Activated CD8-positive, alpha-beta T cell treated with anti-CD3 and anti-CD28 coated beads for 36 hours (primary cell): ENCODE data around the gene KCNIP4. TPM values are rescaled to one million over a fixed set of nuclear protein-coding genes. Genes with fewer than 3 reads are reported as not detected.

Experiments
- ATAC-seq: fragments of 200-7000 bp; cut with Tn5 transposase; one replicate; pipeline ENCODE4 v1.10.0; 2021; ENCODE audit warnings: mild to moderate bottlenecking, moderate library complexity
- CTCF ChIA-PET: fragments of 350-600 bp; sonication (Branson Sonifier 250); formaldehyde crosslinking; loops from one replicate; lab custom pipeline; 2021; ENCODE audit warnings: antibody characterized with exemption; lab: Charles Lee
- POLR2A ChIA-PET: fragments of 350-600 bp; sonication (Branson Sonifier 250); formaldehyde crosslinking; loops from one replicate; lab custom pipeline; 2021; ENCODE audit warnings: antibody characterized with exemption; lab: Charles Lee
- DNase-seq: peaks from one replicate; pipeline ENCODE4 v3.0.0-alpha.2; 2020
- H3K27ac Mint-ChIP-seq: one replicate; pipeline ENCODE4 v1.8.0; 2021; ENCODE audit warnings: mild to moderate bottlenecking, mixed read lengths
- H3K27me3 Mint-ChIP-seq: one replicate; pipeline ENCODE4 v1.8.0; 2021; ENCODE audit warnings: mixed read lengths
- H3K36me3 Mint-ChIP-seq: one replicate; pipeline ENCODE4 v1.8.0; 2021; ENCODE audit warnings: low read depth, mixed read lengths
- H3K4me1 Mint-ChIP-seq: one replicate; pipeline ENCODE4 v1.8.0; 2021; ENCODE audit warnings: low read depth, mixed read lengths
- H3K4me3 Mint-ChIP-seq: one replicate; pipeline ENCODE4 v1.8.0; 2021; ENCODE audit warnings: mild to moderate bottlenecking, moderate library complexity, mixed read lengths
- H3K9me3 Mint-ChIP-seq: one replicate; pipeline ENCODE4 v1.8.0; 2021; ENCODE audit warnings: mixed read lengths
- CTCF ChIP-seq: fragments of 200-600 bp; IDR thresholded peaks from one replicate; pipeline ENCODE4 v1.8.0; 2022; ENCODE audit warnings: antibody characterized with exemption, mild to moderate bottlenecking
- intact Hi-C: fragments of 100-400 bp; cut with micrococcal nuclease; formaldehyde crosslinking; loops from one replicate; pipeline ENCODE4 v1.10.0; 2022
- total RNA-seq, 2 experiments: library from RNA; stranded (reverse); gene quantifications; one replicate each; pipeline ENCODE4 v1.2.3, GENCODE V29; 2021

KCNIP4 gene
- total RNA-seq, 2 experiments from 2014 or later, result not detected

- intact Hi-C loops, result no loop called here
- Mint-ChIP-seq H3K27ac (no peak overlapping the region), H3K27me3 (no peaks in the 10 kb centered on the region), H3K9me3 (peaks cover 7% of the 10 kb centered on the region), H3K4me3 (no peak overlapping the region), H3K4me1 (peaks cover 7% of the 10 kb centered on the region), H3K36me3 (no peaks in the 10 kb centered on the region)
- POLR2A ChIA-PET, result no interaction called here
- no peak for ATAC-seq
- CTCF ChIA-PET, result no interaction called here
- no peak for TF ChIP-seq CTCF
- DNase-seq, result no peak
Measured at GRCh38 chr4:21887481-21887880, 61.1 kb downstream of the KCNIP4 start.

GRCh38 chr4:21885770-21886169, 62.8 kb downstream of the KCNIP4 start:
- Mint-ChIP-seq H3K9me3 (peaks cover 7% of the 10 kb centered on the region), H3K36me3 (no peaks in the 10 kb centered on the region), H3K4me3 (no peak overlapping the region), H3K27me3 (no peaks in the 10 kb centered on the region), H3K27ac (no peak overlapping the region), H3K4me1 (peaks cover 9% of the 10 kb centered on the region)
- ChIA-PET POLR2A (no interaction called here), CTCF (no interaction called here)
- ATAC-seq (no peak), DNase-seq (no peak)
- intact Hi-C loops, result no loop called here
- no peak for TF ChIP-seq CTCF

- no peak for TF ChIP-seq CTCF
- POLR2A ChIA-PET, result no interaction called here
- peaks cover 7% of the 10 kb centered on the region for H3K9me3 Mint-ChIP-seq
- CTCF ChIA-PET, result no interaction called here
- intact Hi-C loops, result no loop called here
- no peak overlapping the region for H3K27ac Mint-ChIP-seq
- DNase-seq (no peak), ATAC-seq (no peak)
- no peaks in the 10 kb centered on the region for H3K36me3 Mint-ChIP-seq
- no peak overlapping the region for H3K4me3 Mint-ChIP-seq
- H3K27me3 Mint-ChIP-seq, result no peaks in the 10 kb centered on the region
- peaks cover 9% of the 10 kb centered on the region for H3K4me1 Mint-ChIP-seq
Measured at GRCh38 chr4:21885241-21885640, 63.3 kb downstream of the KCNIP4 start.

GRCh38 chr4:21884615-21885014, 64.0 kb downstream of the KCNIP4 start:
- no peak overlapping the region for H3K4me3 Mint-ChIP-seq
- ChIA-PET CTCF (interaction anchor here (1.2 kb wide), 1 partner anchor 94 kb away, joined by 3 read pairs; no protein-coding TSS in a partner anchor), POLR2A (no interaction called here)
- peaks cover 9% of the 10 kb centered on the region for H3K4me1 Mint-ChIP-seq
- DNase-seq (peak; percentile 14), ATAC-seq (peak; percentile 38)
- peaks cover 7% of the 10 kb centered on the region for H3K9me3 Mint-ChIP-seq
- no peaks in the 10 kb centered on the region for H3K27me3 Mint-ChIP-seq
- no peaks in the 10 kb centered on the region for H3K36me3 Mint-ChIP-seq
- TF ChIP-seq CTCF, result no peak
- intact Hi-C loops, result no loop called here
- no peak overlapping the region for H3K27ac Mint-ChIP-seq

DNA sequence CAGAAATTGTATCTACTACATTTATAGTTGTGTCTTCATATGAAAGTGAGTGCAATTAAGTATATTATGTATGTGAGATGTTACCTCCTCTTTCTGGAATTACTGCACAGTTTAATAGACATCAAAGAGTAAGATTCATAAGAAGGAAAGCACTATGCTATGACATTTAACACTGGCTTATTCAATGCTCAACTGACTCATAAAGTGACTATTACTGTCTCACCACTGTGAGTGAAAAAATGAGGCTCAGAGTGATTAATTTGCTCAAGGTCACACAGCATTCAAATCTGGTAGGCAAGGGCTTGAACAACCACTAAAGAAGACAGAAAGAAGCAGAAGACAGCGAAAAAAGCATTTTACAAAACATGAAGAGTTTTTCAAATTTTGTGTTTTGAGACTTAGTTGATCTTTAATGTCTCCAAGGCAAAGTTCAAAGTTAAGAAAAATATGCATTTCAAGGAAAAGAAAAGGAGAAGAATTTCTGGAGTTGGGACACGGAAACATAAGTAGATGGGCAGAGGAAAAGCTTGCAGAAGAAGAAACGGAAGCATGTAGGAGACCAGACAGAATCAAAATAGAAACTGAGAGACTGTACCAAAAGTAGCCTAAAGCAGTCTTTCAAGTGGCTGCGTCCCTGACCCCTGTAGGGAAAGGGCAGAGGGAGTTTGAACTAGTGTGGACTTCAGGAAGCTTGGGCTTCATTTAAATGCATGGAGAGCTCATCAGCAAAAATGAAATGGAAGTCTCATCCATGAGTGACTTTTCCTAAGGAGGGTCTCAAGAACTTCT, 66.3 kb downstream of the KCNIP4 start:
- DNase-seq (no peak), ATAC-seq (peak; percentile 66)
- TF ChIP-seq CTCF, result no peak
- Mint-ChIP-seq H3K27ac (no peak overlapping the region), H3K4me1 (peaks cover 2% of the 10 kb centered on the region), H3K36me3 (no peaks in the 10 kb centered on the region), H3K27me3 (no peaks in the 10 kb centered on the region), H3K4me3 (no peak overlapping the region), H3K9me3 (peaks cover 8% of the 10 kb centered on the region)
- ChIA-PET CTCF (no interaction called here), POLR2A (no interaction called here)
- intact Hi-C loops, result no loop called here
